HG03439 (cell line): ENCODE data around the gene DTNBP1.
A peak's percentile ranks its signal among the peaks of the same experiment; 100 is the strongest.

Experiments
- ATAC-seq: cut with Tn5 transposase; IDR thresholded peaks from one replicate; pipeline ENCODE4 v1.9.1; 2021; ENCODE audit warnings: mild to moderate bottlenecking, moderate library complexity; ENCODE audit not compliant: unreplicated experiment

DTNBP1 gene

DNA sequence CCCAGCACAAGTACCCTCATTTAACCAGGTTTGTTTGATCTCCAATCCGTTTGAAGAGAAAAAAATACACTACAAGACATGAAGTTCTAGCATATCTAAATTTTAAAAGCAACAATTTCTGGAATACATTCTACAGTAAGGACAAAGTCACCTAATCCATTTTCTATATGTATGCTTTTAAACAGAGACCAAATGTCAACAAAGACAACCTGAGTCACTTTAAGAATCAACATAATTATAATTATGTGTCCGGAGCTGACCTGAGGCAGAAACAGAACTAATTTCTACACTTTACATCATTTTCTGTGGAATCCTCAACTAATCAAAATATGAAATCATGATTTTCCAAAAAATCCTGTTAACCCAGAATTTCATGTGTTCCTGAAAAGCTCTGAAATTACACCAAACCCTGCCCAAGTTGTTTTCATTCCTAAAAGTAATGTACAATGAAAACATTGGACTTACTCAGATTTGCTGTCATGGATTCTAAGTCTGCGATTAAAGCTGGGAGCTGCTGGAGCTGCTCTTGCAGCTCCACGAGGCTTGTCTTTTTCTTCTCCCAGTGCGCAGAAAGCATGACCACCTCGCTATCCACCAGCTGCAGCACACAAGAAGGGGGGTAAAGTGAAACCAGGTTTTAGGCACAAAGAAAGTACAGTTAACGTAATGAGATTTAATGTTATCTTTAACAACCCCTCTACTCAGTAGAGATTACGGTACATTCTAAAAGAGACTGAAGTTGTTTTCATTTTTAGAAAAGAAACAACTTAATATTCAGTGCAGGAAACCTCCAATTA, 35.8 kb downstream of the DTNBP1 start:
- ATAC-seq, result no peak

DNA sequence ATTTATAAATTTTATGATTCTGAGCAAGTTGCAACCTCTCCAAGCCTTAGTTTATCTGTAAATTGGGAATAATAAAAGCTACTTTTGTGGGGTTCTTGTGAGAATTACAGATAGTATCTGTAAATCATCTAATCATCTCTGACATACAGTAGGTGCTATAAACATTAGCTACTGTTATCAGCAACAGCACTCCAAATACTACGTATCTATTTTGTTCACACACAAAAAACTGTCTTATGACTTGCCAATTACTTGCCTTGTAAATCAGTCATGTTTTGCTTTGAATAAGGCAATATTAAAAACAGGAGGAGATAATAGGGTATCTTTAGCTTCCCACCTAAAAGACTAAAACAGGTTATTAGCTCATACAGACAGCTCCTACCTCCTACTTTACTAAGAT, 36.7 kb downstream of the DTNBP1 start:
- no peak for ATAC-seq

DNA sequence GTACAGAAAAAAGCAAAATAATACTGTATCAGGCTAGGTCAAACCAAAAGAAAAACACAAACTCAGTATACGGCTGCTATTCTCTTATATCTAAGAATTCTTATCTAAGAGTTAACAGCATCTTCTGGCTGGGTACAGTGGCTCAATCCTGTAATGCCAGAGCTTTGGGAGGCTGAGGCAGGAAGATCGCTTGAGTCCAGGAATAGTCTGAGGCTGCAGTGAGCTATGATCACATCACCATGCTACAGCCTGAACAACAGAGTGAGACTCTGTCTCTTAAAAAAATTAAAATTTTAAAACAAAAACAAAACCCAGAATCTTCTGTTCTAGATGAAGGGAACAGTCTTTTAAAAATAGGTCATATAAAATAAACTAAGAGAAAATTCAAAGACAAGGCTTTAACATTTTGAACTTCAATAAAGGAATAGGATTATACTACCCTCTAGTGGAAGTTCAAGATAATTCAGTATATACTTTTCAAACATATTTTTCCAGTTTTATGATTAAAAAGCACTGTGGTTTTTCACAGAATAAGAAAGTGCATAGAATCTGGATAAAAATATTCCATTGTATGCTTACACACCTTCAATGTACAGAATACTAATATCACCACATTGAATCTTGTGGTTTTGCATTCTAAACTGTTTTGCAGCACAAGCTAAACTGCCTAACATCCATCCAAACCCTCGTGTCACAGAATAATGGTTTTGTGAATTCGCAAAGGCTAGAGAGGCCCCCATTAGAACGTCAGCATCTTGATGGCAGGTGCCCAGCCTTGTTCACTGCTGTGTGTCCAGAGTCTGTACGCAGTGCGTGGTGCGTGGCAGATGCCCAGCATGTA, 39.3 kb downstream of the DTNBP1 start:
- ATAC-seq, result no peak

DNA sequence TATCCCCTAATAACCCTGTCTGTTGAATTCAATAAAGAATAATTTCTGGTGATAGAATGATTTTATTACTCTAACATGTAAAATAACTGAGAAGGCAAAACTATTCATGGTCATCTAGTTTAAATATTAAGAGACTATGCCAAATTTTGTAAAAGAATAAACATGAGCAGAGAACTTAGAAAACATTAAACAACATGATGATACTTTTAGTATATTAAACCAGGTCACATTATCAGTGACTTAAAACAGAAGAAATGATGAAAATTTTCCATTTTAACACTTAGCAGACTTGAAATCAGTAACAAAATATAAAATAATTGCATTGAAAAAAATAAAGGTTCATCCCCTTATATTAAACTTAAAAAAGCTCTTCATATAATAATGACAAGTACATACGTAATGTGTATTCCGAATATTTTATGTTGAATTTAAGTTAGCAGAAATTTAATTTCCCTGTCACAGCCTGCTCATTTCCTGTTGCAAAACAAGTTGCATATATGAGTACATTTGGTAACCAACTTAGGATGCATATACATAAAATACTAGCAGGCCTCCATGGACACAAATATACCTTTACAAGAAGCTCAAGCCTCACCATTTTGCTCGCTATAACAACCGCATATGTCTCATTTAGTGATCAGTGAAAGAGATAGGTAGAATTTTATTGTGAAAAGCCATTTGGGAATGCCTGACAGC, 40.6 kb downstream of the DTNBP1 start:
- no peak for ATAC-seq

DNA sequence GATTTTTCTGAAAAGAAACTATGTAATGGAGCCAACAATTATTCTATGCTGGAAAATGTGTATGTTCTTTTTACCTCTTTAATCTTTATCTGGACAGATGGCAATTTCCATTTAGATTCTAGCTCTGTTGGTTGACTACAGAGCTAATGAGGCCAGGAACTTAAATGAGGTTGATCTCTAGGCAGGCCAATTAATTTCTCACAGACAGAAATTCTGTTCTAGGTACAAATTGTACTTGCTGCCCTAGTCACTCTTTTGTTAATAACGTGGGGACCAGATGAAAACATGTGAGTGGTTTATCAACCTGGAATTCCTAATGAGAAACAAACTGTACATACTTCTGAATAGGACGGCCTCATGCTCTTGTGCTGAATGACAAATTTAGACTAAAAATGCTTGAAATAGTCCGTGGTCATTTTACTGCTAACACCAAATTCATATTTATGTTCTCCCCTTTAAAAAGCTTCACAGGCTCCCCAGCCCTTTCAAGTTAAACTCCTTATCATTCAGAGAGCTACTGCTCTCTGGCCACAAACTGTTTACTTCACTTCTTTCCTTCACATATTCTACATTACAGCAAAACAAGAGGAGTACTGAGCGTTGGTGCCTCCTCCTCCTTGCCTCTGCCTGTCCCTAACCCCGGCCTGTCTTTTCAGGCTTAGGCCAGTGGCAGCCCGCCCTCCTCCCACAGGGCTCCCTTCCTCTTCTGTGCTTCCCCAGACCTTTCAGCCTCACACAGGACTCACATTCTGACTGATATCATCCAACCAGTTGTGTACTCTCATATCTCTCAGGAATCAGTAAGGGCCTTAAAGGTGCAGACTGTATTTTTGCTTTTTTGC, 41.4 kb downstream of the DTNBP1 start:
- ATAC-seq, result peak; percentile 86

DNA sequence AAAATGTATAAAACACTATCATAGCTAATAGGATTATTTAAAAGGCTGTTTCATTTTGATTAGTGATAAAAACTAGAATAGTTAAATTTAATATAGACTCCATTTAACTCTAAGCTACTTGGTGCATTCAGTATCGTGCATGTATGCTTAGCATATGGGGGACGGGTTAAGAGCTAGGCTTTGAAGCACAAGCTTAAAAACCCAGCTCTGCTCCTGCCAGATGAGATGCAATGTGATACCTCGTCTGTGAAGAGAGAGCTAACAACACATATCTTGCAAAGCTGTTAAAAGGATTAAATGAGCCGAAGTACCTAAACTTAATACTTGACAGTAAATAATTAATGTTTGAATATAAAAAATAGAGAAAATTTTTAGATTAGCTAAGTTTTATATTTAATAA, 42.2 kb downstream of the DTNBP1 start:
- ATAC-seq, result no peak

DNA sequence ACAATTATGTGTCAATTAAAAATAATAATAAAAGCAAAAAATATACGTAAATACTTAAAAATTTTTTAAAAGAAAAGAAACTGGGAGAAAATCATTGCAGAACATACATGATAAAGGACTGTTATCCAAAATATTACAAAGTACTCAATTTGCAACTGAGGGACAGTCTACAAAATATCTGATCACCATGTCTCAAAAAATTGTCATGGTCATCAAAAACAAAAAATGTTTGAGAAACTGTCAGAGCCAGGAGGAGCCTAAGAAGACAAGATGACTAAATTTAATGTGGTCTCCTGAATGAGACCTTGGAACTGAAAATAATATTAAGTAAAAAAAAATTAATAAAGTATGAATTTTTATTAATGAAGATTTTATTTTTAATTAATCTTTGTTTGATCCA, 43.5 kb downstream of the DTNBP1 start:
- no peak for ATAC-seq

DNA sequence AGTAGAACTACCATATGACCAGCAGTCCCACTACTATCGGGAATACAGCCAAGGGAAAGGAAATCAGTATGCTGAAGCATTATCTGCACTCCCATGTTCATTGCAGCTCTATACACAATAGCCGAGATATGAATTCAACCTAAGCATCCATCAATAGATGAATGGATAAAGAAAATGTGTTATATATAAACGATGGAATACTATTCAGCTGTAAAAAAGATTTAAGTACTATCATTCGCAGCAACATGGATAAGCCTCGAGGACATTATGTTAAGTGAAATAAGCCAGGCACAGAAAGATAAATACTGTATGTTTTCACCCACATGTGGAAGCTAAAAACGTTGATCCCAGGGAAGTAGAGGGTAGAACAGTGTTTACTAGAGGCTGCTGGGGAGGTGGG, 44.1 kb downstream of the DTNBP1 start:
- no peak for ATAC-seq

DNA sequence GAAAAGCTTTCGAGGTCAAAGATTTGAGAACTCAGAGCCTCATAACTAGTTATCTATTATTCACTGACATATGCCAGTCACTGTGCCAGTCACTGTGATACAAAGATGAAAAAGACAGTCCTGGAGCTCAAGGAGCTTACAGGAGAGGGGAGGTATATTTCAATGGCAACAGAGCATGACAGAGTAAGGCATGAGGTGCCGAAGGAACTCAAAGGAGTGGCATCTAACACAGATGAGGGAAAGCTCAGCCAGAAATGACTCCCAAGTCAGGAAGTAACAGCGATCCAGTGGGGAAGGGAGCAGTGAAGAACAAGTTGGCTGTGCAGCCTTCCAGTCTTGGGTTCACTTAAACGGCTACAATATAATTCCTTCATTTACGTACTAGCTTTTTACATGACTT, 46.6 kb downstream of the DTNBP1 start:
- ATAC-seq, result no peak

DNA sequence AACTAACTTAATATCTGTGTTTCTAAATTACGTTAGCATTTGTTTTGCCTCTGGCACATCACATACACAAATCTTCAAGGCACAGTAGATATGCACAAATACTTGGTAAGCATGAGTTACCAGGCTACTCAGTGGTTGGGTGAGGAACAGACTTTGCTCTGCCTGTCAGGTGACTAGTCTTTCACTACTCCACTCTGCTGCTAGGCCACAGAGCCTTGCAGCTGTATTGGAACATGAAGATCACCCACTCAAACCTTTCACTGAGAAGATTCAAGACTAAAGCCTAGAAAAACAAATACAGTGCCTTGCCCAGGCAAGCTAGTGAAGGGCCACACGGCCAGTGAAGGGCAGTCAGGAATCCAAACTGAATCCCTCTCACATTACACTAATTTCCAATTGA, 47.0 kb downstream of the DTNBP1 start:
- ATAC-seq, result no peak

DNA sequence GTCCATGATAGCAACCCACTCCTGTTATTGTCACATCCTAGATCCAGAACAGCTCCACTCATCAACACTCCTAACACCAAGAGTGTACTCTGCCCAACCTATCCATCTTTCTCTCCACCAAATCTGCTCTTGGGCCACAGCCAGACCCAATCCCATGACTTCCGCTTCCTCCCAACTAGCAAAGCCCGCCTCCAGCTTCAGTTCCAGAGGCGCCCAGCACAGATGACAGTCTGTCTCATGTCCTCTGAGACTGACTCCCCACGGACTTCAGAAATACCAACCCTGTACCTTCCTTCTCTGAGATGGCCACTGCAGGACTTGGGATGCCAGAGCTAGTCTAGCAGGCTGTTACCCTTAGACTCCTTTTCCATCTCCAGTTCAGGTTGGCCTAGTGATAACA, 48.6 kb downstream of the DTNBP1 start:
- no peak for ATAC-seq

DNA sequence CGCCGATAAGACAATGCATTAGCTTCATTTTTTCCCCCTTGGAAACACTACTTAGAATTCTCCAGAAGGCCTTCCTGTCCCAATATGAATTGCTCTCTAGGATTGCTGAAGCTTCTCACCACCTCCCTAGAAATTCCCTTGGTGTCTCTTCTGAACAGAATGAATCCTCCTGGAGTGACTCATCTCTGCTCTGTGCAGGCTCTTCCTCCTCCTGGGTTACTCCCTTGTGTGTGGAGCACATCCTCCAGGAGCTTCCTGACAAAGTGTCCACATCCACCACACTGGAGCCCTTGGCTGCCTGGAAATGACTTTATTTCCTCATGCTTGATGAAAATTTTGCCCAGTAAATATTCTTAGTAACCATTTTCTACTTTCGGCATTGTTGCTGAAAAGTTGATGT, 54.4 kb downstream of the DTNBP1 start:
- no peak for ATAC-seq

DNA sequence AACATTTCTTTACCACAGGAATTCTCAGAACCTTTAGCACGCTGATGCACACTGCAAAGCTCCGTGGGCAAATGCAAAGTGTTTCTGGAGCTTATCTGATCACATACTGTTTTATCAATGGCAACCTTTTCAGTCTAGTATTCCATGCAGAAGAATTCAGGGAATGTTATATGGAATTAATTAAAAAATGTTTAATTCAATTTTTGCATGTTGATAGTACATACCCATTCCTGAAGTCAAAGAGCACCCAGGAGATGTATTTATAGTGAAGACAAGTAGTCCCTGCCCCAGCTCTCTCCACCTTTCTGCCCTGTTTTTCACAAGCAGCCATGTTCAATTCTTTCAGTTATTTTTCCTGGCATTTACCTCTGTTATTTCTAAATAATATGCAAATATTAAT, 55.2 kb downstream of the DTNBP1 start:
- no peak for ATAC-seq

DNA sequence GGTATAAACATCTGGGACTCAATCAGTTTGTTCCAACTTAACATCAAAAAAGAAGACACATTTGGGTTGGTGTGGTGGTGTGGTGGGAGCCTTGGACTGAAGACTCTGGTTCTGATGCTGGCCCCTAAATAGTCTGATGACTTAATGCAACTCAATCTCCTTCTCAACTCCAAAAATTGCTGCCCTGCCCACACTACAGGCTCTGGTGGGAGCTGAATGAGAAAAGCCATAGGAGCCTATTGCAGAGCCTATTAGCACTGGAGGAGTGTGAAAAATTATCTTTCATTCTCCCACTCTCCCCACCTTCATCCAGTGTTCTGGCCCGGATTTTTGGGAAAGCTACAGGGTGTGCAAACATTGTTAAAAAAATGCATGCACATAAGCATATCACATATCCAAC, 56.5 kb downstream of the DTNBP1 start:
- no peak for ATAC-seq

DNA sequence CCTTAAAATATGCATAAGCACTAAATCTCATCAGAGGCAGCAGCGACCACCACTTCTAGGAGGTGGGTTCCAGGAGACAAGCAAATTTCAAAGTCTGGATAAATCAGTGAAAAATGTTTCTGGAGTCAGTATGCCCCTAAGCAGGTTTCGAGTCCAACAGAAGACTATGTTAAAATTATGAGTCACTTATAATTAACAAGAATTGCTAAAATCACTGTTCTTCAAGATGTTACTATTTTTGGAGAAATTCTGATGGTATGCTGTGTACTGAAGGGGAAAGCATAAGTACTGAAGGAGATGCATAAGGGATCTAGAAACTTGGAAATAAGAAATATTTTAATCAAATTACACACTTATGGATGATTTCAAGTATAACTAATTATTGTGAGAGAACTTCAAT, 58.0 kb downstream of the DTNBP1 start:
- ATAC-seq, result no peak

DNA sequence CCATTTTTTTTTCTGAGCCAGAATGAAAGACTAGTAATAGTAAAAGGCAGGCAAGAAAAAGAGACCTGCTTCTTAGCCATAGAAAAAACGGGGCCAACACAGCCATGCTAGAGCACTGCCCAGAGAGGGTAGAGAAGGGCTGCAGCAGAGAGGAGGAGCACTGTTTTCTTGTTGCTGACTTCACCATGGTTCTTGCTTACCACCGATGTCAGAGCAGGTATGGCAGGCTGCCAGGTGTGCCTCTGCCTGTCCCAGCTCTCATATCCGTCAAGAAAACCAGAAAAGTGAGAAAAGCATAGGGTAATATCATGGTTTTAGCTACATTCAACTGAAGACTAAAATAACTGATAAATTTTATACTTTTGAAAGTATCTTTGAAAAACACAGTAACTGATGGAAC, 60.7 kb downstream of the DTNBP1 start:
- ATAC-seq, result no peak

DNA sequence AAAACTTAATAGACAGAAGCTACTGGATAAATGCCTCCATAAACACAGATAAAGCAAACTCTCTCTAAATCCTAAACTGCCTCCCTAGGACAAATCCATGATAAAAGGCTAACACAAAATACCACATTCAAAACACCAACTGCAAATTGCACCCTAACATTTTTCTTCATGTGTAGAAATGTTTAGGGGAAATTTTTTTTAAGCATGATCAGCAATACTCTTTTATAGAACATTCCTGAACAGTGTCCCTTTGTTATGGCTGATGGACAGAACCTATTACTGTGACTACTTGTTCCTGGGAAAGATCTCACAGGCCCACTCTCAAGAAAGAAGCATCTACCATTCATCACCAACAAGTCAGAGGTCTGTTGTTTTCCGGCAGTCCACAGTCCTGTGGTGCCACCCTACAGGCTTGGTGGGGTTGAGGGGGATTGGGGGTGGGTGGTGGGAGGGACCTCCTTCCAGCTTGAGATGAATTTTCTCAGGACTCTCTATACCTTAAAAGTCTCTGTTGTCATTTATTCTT, 64.5 kb downstream of the DTNBP1 start:
- no peak for ATAC-seq

DNA sequence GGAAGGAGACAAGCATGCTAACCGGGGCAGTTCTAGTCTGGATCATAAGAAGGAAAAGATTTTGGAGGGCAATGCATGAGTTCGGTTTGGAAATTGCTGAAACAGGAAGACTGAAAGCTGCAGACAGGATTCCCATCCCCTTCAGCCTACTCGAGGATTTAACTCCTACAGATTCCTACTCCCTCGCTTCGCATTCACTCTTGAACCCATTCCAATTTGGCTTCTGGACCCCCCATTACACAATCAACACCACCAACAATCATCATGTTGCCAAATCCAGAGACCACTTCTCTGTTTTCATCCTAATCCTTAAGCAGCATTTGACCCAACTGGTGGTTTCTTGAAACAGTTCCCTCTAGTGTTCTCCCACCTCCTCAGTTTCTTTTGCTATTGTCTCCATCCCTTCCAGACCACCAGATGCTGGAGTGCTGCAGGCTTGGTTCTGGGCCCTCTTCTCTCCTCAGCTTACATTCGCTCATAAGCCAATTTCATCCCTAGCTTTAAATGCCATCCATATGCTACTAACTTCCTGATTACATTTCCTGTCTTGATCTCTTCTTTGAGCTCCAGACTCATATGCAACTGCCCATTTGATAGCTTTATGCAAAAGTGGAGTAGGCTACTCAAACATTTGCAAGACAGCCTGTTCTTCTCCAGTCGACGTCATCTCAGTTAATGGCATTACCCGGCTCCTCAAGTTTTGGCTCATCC, 66.5 kb downstream of the DTNBP1 start:
- no peak for ATAC-seq

DNA sequence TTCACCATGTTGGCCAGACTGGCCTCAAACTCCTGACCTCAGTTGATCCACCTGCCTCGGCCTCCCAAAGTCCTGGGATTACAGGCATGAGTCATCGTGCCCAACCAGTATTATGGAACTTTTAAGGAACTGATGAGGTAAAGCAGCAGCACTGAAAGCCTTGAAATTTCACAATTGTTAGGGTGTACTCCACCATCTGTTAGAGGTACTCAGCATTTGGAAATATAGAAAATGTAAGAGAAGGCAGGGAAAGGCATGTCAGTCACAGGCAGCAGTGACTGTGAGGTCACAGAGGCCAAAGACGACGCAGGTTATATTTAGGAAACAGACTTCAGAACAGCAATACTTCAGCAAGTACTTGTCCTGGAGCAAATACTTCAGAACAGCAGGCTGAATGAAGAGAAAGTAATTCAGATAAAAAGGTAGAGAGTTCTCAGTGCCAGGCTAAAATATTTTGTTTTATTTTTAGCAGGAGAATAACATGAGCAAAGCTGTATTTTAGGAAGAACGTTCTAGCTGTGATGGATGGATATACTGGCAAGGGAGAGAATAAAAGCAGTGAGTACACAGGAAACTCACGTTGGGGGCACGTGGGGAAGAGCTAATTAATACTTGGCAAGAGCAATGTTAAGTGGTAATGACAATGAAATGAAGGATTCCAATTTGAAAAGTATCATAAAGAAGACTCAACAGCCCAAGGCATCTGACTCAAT, 67.2 kb downstream of the DTNBP1 start:
- ATAC-seq, result no peak
